Stimulated activated CD8-positive, alpha-beta memory T cell treated with anti-CD3 and anti-CD28 coated beads, Interleukin-4, amount 100 ng/mL, for 24 hours (primary cell): ENCODE results near the gene UBE3C.
"Not testable (repeated sequence)": the region's sequence is repeated elsewhere in the genome, so short reads cannot be mapped to it uniquely, and the experiment has no call there.

Source experiments
- DNase-seq: peaks from one replicate; pipeline ENCODE4 v3.0.0-alpha.2; 2020; ENCODE audit warnings: low read depth

The UBE3C gene

GRCh38 chr7:157235357-157236333, 96.9 kb downstream of the UBE3C start:
- DNase-seq: no peak

- no peak for DNase-seq
Measured at GRCh38 chr7:157238087-157238486, 99.4 kb downstream of the UBE3C start.

GRCh38 chr7:157239571-157240270, 101.0 kb downstream of the UBE3C start:
- DNase-seq: no peak

GRCh38 chr7:157241631-157242030, 102.9 kb downstream of the UBE3C start:
- no peak for DNase-seq

- DNase-seq: no peak
Measured at GRCh38 chr7:157244516-157245294, 106.0 kb downstream of the UBE3C start.

GRCh38 chr7:157246052-157246451, 107.3 kb downstream of the UBE3C start:
- no peak for DNase-seq

- no peak for DNase-seq
Measured at GRCh38 chr7:157248659-157249058, 109.9 kb downstream of the UBE3C start.

- peak; percentile 12 for DNase-seq
Measured at GRCh38 chr7:157250605-157251228, 112.0 kb downstream of the UBE3C start.

- DNase-seq: not testable (repeated sequence)
Measured at GRCh38 chr7:157251817-157252216, 113.1 kb downstream of the UBE3C start.

- DNase-seq: no peak
Measured at GRCh38 chr7:157253850-157254249, 115.1 kb downstream of the UBE3C start.

- DNase-seq: not testable (repeated sequence)
Measured at GRCh38 chr7:157254781-157255180, 116.1 kb downstream of the UBE3C start.

- no peak for DNase-seq
Measured at GRCh38 chr7:157255201-157255606, 116.5 kb downstream of the UBE3C start.

GRCh38 chr7:157263156-157263555, 124.4 kb downstream of the UBE3C start:
- no peak for DNase-seq

- DNase-seq: no peak
Measured at GRCh38 chr7:157265051-157265450, 126.3 kb downstream of the UBE3C start.

GRCh38 chr7:157266272-157266671, 127.5 kb downstream of the UBE3C start:
- DNase-seq: no peak

- DNase-seq: no peak
Measured at GRCh38 chr7:157267516-157267915, 128.8 kb downstream of the UBE3C start.

GRCh38 chr7:157267956-157268355, 129.2 kb downstream of the UBE3C start:
- DNase-seq: no peak

GRCh38 chr7:157268540-157268939, 129.8 kb downstream of the UBE3C start:
- no peak for DNase-seq

GRCh38 chr7:157269341-157270059, 130.8 kb downstream of the UBE3C start:
- no peak for DNase-seq

- DNase-seq: no peak
Measured at GRCh38 chr7:157270060-157270444, 131.3 kb downstream of the UBE3C start.

- no peak for DNase-seq
Measured at GRCh38 chr7:157271315-157271990, 132.7 kb downstream of the UBE3C start.
